Fibroblast of pulmonary artery (primary cell): ENCODE data around the gene NCK1.

Experiments
- DNase-seq: peaks from one replicate; pipeline ENCODE4 v3.0.0-alpha.2; 2010; ENCODE audit warnings: low read depth
- H3K4me3 ChIP-seq: replicated peaks from 2 replicates; pipeline ENCODE4 v1.5.1; 2011; ENCODE audit warnings: low read depth, mild to moderate bottlenecking, control low read depth, low read length, moderate library complexity
- CTCF ChIP-seq: IDR thresholded peaks from 2 replicates; pipeline ENCODE4 v1.5.1; 2011; ENCODE audit warnings: mild to moderate bottlenecking, control low read depth, low read length, inconsistent platforms; ENCODE audit errors: missing control alignments

The NCK1 gene

GRCh38 chr3:136910697-136911096 is 48.7 kb downstream of the NCK1 start:
- H3K4me3 ChIP-seq: no peak overlapping the region
- no peak for DNase-seq
- no peak for TF ChIP-seq CTCF

GRCh38 chr3:136913168-136913567 is 51.2 kb downstream of the NCK1 start:
- no peak for DNase-seq
- no peak overlapping the region for H3K4me3 ChIP-seq
- TF ChIP-seq CTCF: no peak

- no peak for DNase-seq
- no peak for TF ChIP-seq CTCF
- no peak overlapping the region for H3K4me3 ChIP-seq
Observed at GRCh38 chr3:136914739-136915138, 52.7 kb downstream of the NCK1 start.

- no peak for DNase-seq
- TF ChIP-seq CTCF: no peak
- H3K4me3 ChIP-seq: no peak overlapping the region
Observed at GRCh38 chr3:136916223-136916622, 54.2 kb downstream of the NCK1 start.

GRCh38 chr3:136919799-136920580 is 58.0 kb downstream of the NCK1 start:
- H3K4me3 ChIP-seq: no peak overlapping the region
- no peak for TF ChIP-seq CTCF
- DNase-seq: peak; percentile 45

GRCh38 chr3:136920904-136921611 is 59.0 kb downstream of the NCK1 start:
- TF ChIP-seq CTCF: no peak
- no peak overlapping the region for H3K4me3 ChIP-seq
- DNase-seq: no peak
